ENCODE results near the gene CEL. TPM values are rescaled to one million over a fixed set of nuclear protein-coding genes. Genes with fewer than 3 reads are reported as not detected.

Gene CEL
- total RNA-seq, 1 experiment from 2014 or later: 0.71 TPM

- Histone ChIP-seq H3K27ac (no peak overlapping the region), H3K9me3 (replicated peaks) (no peaks in the 10 kb centered on the region), H3K36me3 (peaks cover 2% of the 10 kb centered on the region; the same call in 1 of the 2 replicates), H3K27me3 (no peaks in the 10 kb centered on the region), H3K4me1 (peaks cover under 1% of the 10 kb centered on the region; the same call in 1 of the 2 replicates), H3K4me3 (no peak overlapping the region)
- no peak for DNase-seq
Observed at GRCh38 chr9:133107245-133107722, 45.5 kb downstream of the CEL start.

DNA sequence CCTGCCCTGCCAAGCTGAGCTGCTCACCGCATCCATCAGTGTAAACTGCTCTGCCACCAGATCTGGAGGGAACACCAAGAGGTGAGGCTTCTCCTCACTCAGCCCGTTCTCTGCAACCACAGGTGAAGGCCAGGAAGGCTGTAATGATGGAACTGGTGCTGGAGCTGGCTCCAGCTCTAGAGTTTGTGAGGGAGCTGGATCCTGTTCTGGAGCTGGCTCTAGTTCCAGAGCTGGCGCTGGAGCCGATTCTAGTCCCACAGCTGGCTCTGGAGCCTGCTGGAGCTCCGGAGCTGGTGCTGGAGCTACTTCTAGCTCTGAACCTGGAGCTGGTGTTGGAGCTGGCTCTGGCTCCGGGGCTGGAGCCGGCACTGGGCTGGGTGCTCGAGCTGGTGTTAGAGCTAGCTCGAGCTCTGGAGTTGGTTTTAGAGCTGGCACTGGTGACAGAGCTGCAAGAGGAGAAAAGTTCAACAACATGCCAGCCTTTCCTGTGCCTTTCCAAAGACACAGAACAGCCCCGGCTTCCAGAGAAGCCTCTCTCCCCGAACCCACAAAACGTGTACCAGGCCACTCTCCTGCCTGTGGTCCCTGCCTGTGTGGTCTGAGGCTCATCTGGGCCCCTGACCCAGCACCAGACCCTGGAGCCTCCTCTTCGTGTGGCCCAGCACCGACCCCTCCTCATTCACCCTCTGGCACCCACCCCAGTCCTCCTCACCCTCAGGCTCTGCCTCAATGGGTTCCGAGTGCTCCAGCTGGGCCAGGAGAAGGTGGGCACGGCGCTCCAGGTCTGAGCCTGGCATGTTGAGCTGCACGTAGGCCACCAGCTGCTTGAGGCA is 46.4 kb downstream of the CEL start:
- no peak overlapping the region for H3K4me3 ChIP-seq
- no peaks in the 10 kb centered on the region for H3K27me3 ChIP-seq
- no peak overlapping the region for H3K27ac ChIP-seq
- 0 out of 2 replicates have a peak, but pooled peaks cover 2% of the 10 kb centered on the region for H3K36me3 ChIP-seq
- no peaks in the 10 kb centered on the region for H3K9me3 ChIP-seq (replicated peaks)
- H3K4me1 ChIP-seq: peaks cover 9% of the 10 kb centered on the region
- DNase-seq: no peak

GRCh38 chr9:133108794-133109641 is 47.2 kb downstream of the CEL start:
- H3K27me3 ChIP-seq: no peaks in the 10 kb centered on the region
- H3K9me3 ChIP-seq (replicated peaks): no peaks in the 10 kb centered on the region
- peaks cover 17% of the 10 kb centered on the region for H3K4me1 ChIP-seq
- H3K36me3 ChIP-seq: 0 out of 2 replicates have a peak, but pooled peaks cover 2% of the 10 kb centered on the region
- no peak overlapping the region for H3K27ac ChIP-seq
- H3K4me3 ChIP-seq: no peak overlapping the region
- no peak for DNase-seq

GRCh38 chr9:133109931-133110650 is 48.3 kb downstream of the CEL start:
- H3K4me3 ChIP-seq: no peak overlapping the region
- no peaks in the 10 kb centered on the region for H3K27me3 ChIP-seq
- H3K36me3 ChIP-seq: 0 out of 2 replicates have a peak, but pooled peaks cover 2% of the 10 kb centered on the region
- no peak for DNase-seq
- no peak overlapping the region for H3K27ac ChIP-seq
- no peaks in the 10 kb centered on the region for H3K9me3 ChIP-seq (replicated peaks)
- peaks cover 28% of the 10 kb centered on the region for H3K4me1 ChIP-seq

DNA sequence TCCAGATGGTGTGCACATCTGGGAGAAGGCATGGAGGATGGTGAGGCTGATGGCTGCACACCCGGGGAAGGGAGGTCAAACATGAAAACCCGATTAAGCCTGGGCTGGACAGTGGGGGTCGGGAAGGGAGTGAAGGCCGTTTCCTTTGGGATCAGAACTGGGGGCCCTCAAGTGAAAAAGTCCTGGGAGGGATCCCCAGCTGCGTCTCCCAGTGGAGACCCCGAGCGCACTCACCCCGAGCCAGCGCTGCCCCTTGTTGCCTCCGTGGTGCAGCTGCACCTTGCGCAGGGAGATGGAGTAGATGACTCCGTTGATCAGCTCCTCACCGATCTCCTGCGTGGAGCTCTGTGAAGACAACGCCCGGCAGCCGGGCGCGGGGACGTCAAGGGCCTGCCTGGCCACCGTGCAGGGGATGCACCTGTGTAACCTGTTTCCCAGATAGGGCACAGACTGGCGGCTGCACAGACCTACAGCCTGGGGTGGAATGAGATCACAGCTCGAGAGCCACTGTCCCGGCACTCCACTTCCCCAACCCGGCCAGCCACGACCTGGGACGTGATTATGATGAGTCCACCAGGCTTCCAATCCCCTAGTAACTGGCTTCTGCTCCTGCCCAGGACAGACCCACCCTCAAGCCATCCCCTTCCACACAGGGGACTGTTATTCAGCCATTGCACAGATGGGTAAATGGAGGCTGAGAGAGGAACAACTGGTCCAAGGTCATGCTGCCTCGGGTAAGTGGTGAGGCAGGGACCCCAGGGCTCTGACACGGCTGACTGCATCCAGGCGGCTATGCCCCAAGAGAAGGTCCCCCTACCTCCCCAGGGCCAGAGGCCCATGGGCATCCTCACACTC is 50.3 kb downstream of the CEL start:
- Histone ChIP-seq H3K27me3 (no peaks in the 10 kb centered on the region), H3K4me1 (peaks cover 29% of the 10 kb centered on the region), H3K36me3 (0 out of 2 replicates have a peak, but pooled peaks cover 2% of the 10 kb centered on the region), H3K9me3 (replicated peaks) (no peaks in the 10 kb centered on the region), H3K27ac (no peak overlapping the region), H3K4me3 (no peak overlapping the region)
- no peak for DNase-seq

- H3K9me3 ChIP-seq (replicated peaks): no peaks in the 10 kb centered on the region
- H3K4me1 ChIP-seq: peaks cover 29% of the 10 kb centered on the region
- H3K27ac ChIP-seq: no peak overlapping the region
- 0 out of 2 replicates have a peak, but pooled peaks cover 2% of the 10 kb centered on the region for H3K36me3 ChIP-seq
- no peaks in the 10 kb centered on the region for H3K27me3 ChIP-seq
- peak in 1 of 2 experiments; percentile 33 for DNase-seq
- no peak overlapping the region for H3K4me3 ChIP-seq
Observed at GRCh38 chr9:133112663-133113026, 50.9 kb downstream of the CEL start.

DNA sequence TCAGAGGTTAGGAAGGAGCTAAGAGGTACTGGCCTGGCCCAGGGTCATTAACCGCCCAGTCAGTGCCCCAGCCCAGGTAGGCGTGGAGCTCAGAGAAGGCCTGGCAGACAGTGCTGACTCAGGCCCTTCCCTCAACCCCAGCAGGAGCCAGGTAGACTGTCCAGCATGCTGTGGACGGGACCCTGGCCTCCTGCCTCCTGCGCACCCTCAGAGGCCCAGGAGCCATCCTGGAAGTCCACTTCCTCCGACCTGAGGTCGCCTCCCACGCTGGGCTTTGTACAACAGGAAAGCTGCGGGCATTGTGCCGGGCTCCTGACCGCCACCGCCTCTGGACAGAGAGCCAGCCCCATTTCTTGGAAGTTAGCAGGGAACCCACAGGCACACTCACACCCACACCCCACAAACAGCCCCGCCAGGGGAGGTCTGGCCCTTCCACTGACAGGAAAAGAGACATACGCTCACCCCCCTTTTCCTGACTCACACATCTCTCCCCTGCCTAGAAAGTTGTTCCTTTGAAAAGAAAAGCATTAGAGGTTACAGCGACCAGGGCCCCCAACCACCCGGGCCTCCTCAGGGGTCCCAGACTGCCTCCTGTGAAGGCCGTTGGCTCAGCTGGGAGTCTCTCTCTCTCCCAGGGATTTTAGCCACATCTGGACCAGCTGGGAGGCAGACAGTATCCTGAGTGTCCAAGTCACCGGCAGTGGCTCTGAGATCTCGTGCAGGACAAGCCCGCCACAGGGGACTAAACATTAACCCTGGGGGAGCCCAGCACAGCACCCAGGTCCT is 51.6 kb downstream of the CEL start:
- Histone ChIP-seq H3K27me3 (no peaks in the 10 kb centered on the region), H3K4me1 (peaks cover 29% of the 10 kb centered on the region), H3K27ac (peak overlapping the region; percentile 53), H3K36me3 (no peaks in the 10 kb centered on the region), H3K4me3 (peak overlapping the region; percentile 1; the same call in 1 of the 2 replicates), H3K9me3 (replicated peaks) (no peaks in the 10 kb centered on the region)
- DNase-seq: no peak

DNA sequence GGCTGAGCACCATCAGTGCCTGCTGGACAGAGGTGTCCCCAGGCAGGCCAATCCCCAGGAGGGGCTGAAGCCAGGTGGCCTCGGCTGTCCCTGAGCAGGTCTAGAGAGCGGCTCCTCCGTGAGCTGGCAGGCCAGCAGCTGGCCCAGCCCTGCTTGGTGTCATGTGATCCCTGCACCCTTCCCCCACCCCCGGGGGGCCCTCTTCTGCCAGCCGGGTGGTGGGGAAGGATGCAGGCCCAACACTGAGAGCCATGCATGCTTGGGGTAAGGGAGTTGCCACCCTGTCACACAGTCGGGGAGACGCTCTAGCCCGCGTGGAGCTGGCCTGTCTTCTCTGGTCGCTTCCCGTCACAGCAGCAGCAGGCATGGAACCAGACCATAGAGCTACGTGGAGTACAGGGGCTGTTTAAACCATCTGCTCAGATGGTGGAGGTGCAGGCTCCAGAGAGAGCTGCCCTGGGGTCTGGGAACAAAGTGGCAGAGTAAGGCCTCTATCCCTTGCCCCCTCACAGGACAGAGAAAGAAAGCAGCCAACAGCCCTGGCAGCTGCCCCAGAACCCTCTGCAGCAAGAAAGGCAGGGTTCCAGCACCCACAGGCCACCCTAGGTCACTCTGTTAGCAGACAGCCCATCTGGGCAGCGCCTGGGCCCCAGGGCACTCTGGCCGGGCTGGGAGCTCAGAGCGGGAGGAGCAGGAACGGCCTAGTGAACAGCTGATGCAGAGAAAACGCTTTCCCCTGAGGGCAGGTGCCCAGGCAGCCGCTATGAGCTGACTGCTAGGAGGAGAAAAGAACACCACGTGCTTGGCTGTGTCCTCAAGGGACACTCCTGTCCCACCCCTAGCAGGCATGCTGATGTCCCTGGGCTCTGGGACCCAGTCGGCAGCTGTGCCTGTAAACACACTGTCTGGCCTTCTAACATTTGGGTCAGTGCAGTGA is 52.4 kb downstream of the CEL start:
- DNase-seq: peak; percentile 93 to 95
- Histone ChIP-seq H3K27ac (peak overlapping the region; percentile 53), H3K4me3 (peak overlapping the region; percentile 1; the same call in 1 of the 2 replicates), H3K36me3 (no peaks in the 10 kb centered on the region), H3K4me1 (peaks cover 29% of the 10 kb centered on the region), H3K9me3 (replicated peaks) (no peaks in the 10 kb centered on the region), H3K27me3 (no peaks in the 10 kb centered on the region)

DNA sequence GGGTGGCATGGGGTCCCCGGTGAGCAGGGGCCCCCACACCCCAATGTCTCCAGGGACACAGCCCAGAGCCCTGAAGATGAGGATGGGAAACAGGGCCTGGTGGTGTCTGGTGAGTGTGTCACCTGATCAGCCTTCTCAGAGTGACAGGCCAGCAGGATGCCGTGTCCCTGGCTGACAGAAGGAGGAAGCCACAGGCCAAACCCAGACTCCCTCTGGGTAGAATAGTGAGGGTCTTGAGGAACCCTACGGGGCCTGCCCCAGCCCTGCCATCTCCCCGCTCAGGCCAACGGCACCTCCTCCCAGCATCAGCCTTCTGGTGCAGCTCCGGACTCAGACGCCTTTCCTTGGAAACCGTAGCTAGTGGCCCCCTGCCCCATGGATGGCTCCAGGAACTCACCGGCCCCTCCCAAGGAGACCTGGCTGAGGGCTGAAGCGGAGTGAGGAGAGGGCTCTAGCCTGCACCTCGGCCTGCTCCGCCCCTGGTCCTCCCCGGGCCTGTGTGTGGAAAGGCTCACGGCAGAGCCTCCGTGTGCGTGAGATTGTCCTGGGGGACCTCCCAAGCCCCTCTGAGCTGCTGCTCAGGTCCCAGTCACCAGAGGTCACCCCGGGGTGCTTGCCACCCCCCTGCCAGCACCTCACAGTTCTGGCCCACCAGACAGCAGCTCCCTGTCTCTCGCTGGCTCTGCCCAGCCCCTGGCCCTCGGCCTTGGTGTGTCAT is 53.3 kb downstream of the CEL start:
- Histone ChIP-seq H3K4me1 (peaks cover 33% of the 10 kb centered on the region), H3K27ac (peak overlapping the region; percentile 53)

DNA sequence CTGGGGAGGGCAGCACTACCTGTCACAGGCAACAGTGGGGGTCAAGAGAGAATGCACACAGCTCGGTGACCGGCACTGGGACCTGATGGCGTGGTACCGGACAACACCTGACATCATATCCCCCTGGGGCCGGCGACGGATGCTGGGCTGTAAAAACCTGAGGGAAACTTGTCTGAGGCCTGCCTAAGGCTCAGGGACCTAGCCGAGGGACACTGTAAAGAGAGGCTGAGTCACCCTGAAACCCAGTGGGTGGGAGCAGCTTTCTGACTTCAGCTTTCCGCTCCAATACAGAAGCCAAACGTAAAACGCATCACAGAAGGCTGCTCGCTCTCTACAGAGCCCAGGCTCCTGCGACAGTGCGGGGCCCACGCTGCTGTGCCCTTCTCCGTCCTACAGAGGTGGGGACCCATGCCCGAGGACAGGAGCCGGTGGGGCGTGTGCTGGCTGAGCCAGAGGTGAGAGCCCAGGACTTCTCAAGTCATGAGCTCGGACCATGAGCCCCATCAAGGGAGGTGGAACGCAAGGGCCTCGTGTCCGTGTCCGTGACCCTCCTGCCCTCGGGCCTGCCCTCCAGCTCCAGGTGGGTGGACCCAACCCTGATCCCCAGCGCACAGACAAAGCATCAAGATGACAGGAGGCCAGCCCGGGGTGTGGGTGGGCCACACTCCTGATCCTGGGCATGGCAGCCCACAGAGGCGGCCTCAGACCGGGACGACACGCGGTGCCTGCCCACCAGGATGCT is 54.0 kb downstream of the CEL start:
- no peaks in the 10 kb centered on the region for H3K36me3 ChIP-seq
- no peak overlapping the region for H3K4me3 ChIP-seq
- H3K9me3 ChIP-seq (replicated peaks): no peaks in the 10 kb centered on the region
- no peaks in the 10 kb centered on the region for H3K27me3 ChIP-seq
- H3K4me1 ChIP-seq: peaks cover 33% of the 10 kb centered on the region
- no peak for DNase-seq
- no peak overlapping the region for H3K27ac ChIP-seq

More for the DNA sequence above, 53.3 kb downstream of the CEL start:
- H3K9me3 ChIP-seq (replicated peaks): no peaks in the 10 kb centered on the region
- no peak overlapping the region for H3K4me3 ChIP-seq
- no peak for DNase-seq
- H3K27me3 ChIP-seq: no peaks in the 10 kb centered on the region
- H3K36me3 ChIP-seq: no peaks in the 10 kb centered on the region

Measured in SJCRH30 (cell line).